ENCODE results near the gene TMPRSS11E. TPM values are rescaled to one million over a fixed set of nuclear protein-coding genes. Genes with fewer than 3 reads are reported as not detected.
A peak's percentile ranks its signal among the peaks of the same experiment; 100 is the strongest.

Gene TMPRSS11E
- total RNA-seq, 1 donor = not detected

- DNase-seq (ENCODE audit: low read depth) = no peak
- no peak overlapping the region for H3K4me3 ChIP-seq (ENCODE audit: low read depth, low read length)
- TF ChIP-seq, protein P1, sequence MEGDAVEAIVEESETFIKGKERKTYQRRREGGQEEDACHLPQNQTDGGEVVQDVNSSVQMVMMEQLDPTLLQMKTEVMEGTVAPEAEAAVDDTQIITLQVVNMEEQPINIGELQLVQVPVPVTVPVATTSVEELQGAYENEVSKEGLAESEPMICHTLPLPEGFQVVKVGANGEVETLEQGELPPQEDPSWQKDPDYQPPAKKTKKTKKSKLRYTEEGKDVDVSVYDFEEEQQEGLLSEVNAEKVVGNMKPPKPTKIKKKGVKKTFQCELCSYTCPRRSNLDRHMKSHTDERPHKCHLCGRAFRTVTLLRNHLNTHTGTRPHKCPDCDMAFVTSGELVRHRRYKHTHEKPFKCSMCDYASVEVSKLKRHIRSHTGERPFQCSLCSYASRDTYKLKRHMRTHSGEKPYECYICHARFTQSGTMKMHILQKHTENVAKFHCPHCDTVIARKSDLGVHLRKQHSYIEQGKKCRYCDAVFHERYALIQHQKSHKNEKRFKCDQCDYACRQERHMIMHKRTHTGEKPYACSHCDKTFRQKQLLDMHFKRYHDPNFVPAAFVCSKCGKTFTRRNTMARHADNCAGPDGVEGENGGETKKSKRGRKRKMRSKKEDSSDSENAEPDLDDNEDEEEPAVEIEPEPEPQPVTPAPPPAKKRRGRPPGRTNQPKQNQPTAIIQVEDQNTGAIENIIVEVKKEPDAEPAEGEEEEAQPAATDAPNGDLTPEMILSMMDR (IDR thresholded peaks at IDR 0.05; ENCODE audit: insufficient read depth, low read length) = no peak
These were observed 12.8 kb downstream of the TMPRSS11E start for GRCh38 chr4:68460085-68460484.

DNA sequence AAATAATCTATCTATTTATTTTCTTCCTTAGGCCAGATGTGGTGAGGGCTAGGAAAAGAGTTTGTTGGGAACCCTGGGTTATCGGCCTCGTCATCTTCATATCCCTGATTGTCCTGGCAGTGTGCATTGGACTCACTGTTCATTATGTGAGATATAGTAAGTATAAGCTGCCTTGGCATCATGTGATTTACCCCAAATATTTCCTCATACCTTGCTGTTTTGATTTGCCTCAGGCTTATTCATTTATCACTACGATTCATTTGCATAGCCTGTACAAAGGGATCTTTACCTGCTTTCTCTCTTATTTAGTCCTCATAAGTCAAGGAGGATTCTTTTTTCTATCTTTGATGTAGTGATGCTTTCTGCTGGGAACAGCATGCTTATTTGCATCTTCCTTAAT lies 14.5 kb downstream of the TMPRSS11E start:
- no peak overlapping the region for H3K4me3 ChIP-seq (ENCODE audit: low read depth, low read length)
- no peak for DNase-seq (ENCODE audit: low read depth)
- TF ChIP-seq, protein P1 (IDR thresholded peaks at IDR 0.05; ENCODE audit: insufficient read depth, low read length) = no peak

DNA sequence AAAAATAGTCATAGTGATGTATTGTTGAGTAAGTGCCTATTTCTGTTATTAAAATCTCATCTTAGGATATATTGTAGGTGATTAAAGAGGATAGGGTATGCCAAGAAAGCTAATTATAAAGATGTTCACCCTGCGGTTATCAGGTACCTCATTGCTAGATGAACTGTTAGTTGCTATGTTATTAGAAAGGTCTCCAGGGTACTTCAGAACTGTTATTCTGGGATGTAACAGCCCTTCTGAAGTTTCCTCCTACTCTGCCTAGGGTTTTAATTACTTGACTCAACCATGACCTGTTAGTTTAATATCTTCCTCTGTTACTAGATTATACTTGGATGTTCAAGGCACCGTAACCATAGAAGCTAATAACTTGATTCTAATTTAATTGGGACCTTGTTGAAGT lies 15.4 kb downstream of the TMPRSS11E start:
- TF ChIP-seq, protein P1 (IDR thresholded peaks at IDR 0.05; ENCODE audit: insufficient read depth, low read length) = no peak
- H3K4me3 ChIP-seq (ENCODE audit: low read depth, low read length) = no peak overlapping the region
- DNase-seq (ENCODE audit: low read depth) = no peak

DNA sequence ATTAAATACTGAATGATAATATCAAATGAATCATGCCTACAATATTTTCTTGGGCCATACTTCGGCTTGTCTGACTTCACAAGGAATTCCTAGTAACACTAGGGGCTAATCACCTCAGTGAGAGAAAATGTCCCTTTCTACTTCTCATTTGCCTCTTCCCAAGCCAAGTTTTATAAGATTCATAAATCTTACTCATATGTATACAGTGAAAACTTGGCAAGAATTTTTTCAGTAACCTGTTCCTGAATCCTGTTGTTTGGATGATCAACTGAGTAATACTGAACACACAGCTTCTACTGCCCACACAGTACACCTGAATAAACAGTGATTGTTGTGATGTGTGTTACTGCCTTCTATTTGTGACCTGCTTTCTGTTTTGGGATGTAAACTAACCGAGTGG lies 16.5 kb downstream of the TMPRSS11E start:
- peak; percentile 5 for DNase-seq (ENCODE audit: low read depth)

DNA sequence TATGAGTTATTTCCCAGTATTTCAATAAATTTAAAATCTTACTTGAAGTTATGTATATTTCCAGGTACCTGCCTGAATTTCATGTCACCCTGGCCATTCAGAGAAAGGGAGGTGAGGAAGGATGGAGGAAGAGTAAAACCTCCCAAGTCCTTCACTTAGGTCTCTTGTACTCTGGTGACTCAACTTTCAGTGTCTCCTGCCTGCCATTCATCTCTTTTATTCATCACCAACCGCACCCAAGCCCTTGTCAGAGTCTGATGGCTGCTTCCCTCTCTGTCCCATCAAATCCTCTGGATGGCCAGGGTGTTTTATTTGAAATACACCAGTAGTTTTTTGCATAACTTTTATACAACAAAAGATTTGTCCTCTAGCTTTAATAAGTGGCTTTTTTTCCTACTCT lies 17.8 kb downstream of the TMPRSS11E start:
- H3K4me3 ChIP-seq (ENCODE audit: low read depth, low read length) = no peak overlapping the region
- DNase-seq (ENCODE audit: low read depth) = no peak
- TF ChIP-seq, protein P1 (IDR thresholded peaks at IDR 0.05; ENCODE audit: insufficient read depth, low read length) = no peak

More for the DNA sequence above, 16.5 kb downstream of the TMPRSS11E start:
- no peak overlapping the region for H3K4me3 ChIP-seq (ENCODE audit: low read depth, low read length)
- TF ChIP-seq, protein P1 (IDR thresholded peaks at IDR 0.05; ENCODE audit: insufficient read depth, low read length) = no peak

GRCh38 chr4:68466185-68466584 lies 18.9 kb downstream of the TMPRSS11E start:
- peak; percentile 37 for DNase-seq (ENCODE audit: low read depth)
- H3K4me3 ChIP-seq (ENCODE audit: low read depth, low read length) = no peak overlapping the region
- TF ChIP-seq, protein P1 (IDR thresholded peaks at IDR 0.05; ENCODE audit: insufficient read depth, low read length) = no peak

- TF ChIP-seq, protein P1 (IDR thresholded peaks at IDR 0.05; ENCODE audit: insufficient read depth, low read length) = no peak
- DNase-seq (ENCODE audit: low read depth) = peak; percentile 4
- no peak overlapping the region for H3K4me3 ChIP-seq (ENCODE audit: low read depth, low read length)
These were observed 19.5 kb downstream of the TMPRSS11E start for GRCh38 chr4:68466751-68467150.
